H1 (cell line): ENCODE measurements around the gene HDAC9. TPM values are rescaled to one million over a fixed set of nuclear protein-coding genes. Genes with fewer than 3 reads are reported as not detected.

Experiments used
- CHD1 ChIP-seq: IDR thresholded peaks from 2 replicates; pipeline ENCODE4 v1.6.1; 2012; ENCODE audit warnings: low read depth, low read length, improper control_type of control experiment
- YY1 ChIP-seq: IDR thresholded peaks from 2 replicates; pipeline ENCODE4 v1.6.1; 2011; ENCODE audit warnings: low read depth, mild to moderate bottlenecking, low read length
- polyA plus RNA-seq, 7 experiments: library from polyadenylated mRNA; depleted of rRNA in 3 of 7; stranded (reverse) in 5 of 7; unstranded in 2 of 7; fragments of >200 nt in 5 of 7; fragments of 200-250 nt in 2 of 7; gene quantifications; 1 replicate in 5 of 7; 2 replicates in 1 of 7; 4 replicates in 1 of 7; pipeline versions ENCODE4 v1.2.1 to v1.2.3, GENCODE V29; 2011 to 2013; ENCODE audit warnings: missing spikeins in 2 of 7, mixed read lengths in 2 of 7
- total RNA-seq: library from RNA; stranded (reverse); fragmentation: NEBNext Ultra II Directional; extraction: Animal tissue kit (Norgen Biotek cat#: 25700); gene quantifications from 2 replicates; pipeline ENCODE4 v1.2.1, GENCODE V29; 2021
- TF ChIP-seq, protein P1 (sequence below): fragments of 300-600 bp; sonication (generic); IDR thresholded peaks from 2 replicates; pipeline ENCODE4 v1.7.1; 2012; ENCODE audit warnings: low read length, moderate library complexity, mild to moderate bottlenecking, inconsistent platforms; ENCODE audit not compliant: insufficient replicate concordance
- TF ChIP-seq, protein P2 (sequence below): IDR thresholded peaks from 2 replicates; pipeline ENCODE4 v1.6.1; 2011; ENCODE audit warnings: low read depth, mild to moderate bottlenecking, low read length; ENCODE audit not compliant: insufficient read depth
- TF ChIP-seq, protein P3 (sequence below): IDR thresholded peaks from 2 replicates; pipeline ENCODE4 v1.6.1; 2012; ENCODE audit warnings: inconsistent platforms

Gene HDAC9
- total and polyA plus RNA-seq, 2 of the 8 experiments (the other 6 are each of a cell fraction or from before 2014, with no cell fraction given) = 9.5 to 13.1 TPM

DNA sequence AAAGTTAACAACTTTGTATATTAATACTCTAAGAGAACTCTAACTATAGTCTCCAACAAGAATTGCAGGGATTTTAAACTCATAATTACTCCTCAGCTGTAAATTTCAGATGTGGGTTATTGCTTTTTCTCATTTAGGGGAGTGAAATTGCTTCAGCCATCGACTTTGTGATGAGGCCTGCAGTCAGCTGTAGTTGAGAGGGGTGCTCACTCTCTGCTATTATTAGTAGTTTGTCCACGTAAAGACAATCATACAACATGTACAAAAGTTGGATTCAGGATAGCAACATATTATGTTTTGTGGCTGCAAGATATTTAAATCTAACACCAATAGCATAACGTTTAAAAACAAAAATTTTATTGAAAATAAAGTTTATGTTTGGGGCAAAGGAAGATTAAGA is 28.7 kb downstream of the HDAC9 start (continued):
- TF ChIP-seq, protein P1, sequence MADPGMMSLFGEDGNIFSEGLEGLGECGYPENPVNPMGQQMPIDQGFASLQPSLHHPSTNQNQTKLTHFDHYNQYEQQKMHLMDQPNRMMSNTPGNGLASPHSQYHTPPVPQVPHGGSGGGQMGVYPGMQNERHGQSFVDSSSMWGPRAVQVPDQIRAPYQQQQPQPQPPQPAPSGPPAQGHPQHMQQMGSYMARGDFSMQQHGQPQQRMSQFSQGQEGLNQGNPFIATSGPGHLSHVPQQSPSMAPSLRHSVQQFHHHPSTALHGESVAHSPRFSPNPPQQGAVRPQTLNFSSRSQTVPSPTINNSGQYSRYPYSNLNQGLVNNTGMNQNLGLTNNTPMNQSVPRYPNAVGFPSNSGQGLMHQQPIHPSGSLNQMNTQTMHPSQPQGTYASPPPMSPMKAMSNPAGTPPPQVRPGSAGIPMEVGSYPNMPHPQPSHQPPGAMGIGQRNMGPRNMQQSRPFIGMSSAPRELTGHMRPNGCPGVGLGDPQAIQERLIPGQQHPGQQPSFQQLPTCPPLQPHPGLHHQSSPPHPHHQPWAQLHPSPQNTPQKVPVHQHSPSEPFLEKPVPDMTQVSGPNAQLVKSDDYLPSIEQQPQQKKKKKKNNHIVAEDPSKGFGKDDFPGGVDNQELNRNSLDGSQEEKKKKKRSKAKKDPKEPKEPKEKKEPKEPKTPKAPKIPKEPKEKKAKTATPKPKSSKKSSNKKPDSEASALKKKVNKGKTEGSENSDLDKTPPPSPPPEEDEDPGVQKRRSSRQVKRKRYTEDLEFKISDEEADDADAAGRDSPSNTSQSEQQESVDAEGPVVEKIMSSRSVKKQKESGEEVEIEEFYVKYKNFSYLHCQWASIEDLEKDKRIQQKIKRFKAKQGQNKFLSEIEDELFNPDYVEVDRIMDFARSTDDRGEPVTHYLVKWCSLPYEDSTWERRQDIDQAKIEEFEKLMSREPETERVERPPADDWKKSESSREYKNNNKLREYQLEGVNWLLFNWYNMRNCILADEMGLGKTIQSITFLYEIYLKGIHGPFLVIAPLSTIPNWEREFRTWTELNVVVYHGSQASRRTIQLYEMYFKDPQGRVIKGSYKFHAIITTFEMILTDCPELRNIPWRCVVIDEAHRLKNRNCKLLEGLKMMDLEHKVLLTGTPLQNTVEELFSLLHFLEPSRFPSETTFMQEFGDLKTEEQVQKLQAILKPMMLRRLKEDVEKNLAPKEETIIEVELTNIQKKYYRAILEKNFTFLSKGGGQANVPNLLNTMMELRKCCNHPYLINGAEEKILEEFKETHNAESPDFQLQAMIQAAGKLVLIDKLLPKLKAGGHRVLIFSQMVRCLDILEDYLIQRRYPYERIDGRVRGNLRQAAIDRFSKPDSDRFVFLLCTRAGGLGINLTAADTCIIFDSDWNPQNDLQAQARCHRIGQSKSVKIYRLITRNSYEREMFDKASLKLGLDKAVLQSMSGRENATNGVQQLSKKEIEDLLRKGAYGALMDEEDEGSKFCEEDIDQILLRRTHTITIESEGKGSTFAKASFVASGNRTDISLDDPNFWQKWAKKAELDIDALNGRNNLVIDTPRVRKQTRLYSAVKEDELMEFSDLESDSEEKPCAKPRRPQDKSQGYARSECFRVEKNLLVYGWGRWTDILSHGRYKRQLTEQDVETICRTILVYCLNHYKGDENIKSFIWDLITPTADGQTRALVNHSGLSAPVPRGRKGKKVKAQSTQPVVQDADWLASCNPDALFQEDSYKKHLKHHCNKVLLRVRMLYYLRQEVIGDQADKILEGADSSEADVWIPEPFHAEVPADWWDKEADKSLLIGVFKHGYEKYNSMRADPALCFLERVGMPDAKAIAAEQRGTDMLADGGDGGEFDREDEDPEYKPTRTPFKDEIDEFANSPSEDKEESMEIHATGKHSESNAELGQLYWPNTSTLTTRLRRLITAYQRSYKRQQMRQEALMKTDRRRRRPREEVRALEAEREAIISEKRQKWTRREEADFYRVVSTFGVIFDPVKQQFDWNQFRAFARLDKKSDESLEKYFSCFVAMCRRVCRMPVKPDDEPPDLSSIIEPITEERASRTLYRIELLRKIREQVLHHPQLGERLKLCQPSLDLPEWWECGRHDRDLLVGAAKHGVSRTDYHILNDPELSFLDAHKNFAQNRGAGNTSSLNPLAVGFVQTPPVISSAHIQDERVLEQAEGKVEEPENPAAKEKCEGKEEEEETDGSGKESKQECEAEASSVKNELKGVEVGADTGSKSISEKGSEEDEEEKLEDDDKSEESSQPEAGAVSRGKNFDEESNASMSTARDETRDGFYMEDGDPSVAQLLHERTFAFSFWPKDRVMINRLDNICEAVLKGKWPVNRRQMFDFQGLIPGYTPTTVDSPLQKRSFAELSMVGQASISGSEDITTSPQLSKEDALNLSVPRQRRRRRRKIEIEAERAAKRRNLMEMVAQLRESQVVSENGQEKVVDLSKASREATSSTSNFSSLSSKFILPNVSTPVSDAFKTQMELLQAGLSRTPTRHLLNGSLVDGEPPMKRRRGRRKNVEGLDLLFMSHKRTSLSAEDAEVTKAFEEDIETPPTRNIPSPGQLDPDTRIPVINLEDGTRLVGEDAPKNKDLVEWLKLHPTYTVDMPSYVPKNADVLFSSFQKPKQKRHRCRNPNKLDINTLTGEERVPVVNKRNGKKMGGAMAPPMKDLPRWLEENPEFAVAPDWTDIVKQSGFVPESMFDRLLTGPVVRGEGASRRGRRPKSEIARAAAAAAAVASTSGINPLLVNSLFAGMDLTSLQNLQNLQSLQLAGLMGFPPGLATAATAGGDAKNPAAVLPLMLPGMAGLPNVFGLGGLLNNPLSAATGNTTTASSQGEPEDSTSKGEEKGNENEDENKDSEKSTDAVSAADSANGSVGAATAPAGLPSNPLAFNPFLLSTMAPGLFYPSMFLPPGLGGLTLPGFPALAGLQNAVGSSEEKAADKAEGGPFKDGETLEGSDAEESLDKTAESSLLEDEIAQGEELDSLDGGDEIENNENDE = no peak
- TF ChIP-seq, protein P2, sequence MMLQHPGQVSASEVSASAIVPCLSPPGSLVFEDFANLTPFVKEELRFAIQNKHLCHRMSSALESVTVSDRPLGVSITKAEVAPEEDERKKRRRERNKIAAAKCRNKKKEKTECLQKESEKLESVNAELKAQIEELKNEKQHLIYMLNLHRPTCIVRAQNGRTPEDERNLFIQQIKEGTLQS = no peak
- TF ChIP-seq YY1 (no peak), CHD1 (no peak)
- TF ChIP-seq, protein P3, sequence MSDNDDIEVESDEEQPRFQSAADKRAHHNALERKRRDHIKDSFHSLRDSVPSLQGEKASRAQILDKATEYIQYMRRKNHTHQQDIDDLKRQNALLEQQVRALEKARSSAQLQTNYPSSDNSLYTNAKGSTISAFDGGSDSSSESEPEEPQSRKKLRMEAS = no peak
